HG02870 (cell line): ENCODE results near the gene EPOP.

ENCODE experiments used
- ATAC-seq: cut with Tn5 transposase; IDR thresholded peaks from one replicate; pipeline ENCODE4 v1.9.1; 2021; ENCODE audit warnings: mild to moderate bottlenecking, moderate library complexity; ENCODE audit not compliant: unreplicated experiment

EPOP gene

GRCh38 chr17:38706505-38707216 is 31.9 kb upstream of the EPOP start:
- ATAC-seq = no peak

- no peak for ATAC-seq
Measured at GRCh38 chr17:38705803-38706504, 31.2 kb upstream of the EPOP start.

- ATAC-seq = no peak
Measured at GRCh38 chr17:38705523-38705802, 30.7 kb upstream of the EPOP start.

GRCh38 chr17:38704606-38705522 is 30.1 kb upstream of the EPOP start, which contains the start of gene MLLT6:
Gene MLLT6, plus strand, starts transcription at chr17:38705273. Its CDS starts 360 bp downstream, at chr17:38705633.
- ATAC-seq = no peak

- ATAC-seq = no peak
Measured at GRCh38 chr17:38703742-38704605, 29.2 kb upstream of the EPOP start.

GRCh38 chr17:38702916-38703741 is 28.4 kb upstream of the EPOP start:
- no peak for ATAC-seq

- peak; percentile 31 for ATAC-seq
Measured at GRCh38 chr17:38702166-38702915, 27.6 kb upstream of the EPOP start.

GRCh38 chr17:38701504-38702165 is 26.9 kb upstream of the EPOP start:
- ATAC-seq = peak; percentile 23

- ATAC-seq = no peak
Measured at GRCh38 chr17:38698760-38699159, 24.0 kb upstream of the EPOP start.

- ATAC-seq = no peak
Measured at GRCh38 chr17:38697061-38697820, 22.5 kb upstream of the EPOP start.

- no peak for ATAC-seq
Measured at GRCh38 chr17:38693700-38694329, 19.1 kb upstream of the EPOP start.

- no peak for ATAC-seq
Measured at GRCh38 chr17:38691154-38691553, 16.4 kb upstream of the EPOP start.

GRCh38 chr17:38690386-38690785 is 15.6 kb upstream of the EPOP start:
- no peak for ATAC-seq

- ATAC-seq = no peak
Measured at GRCh38 chr17:38687286-38687685, 12.5 kb upstream of the EPOP start.

- ATAC-seq = no peak
Measured at GRCh38 chr17:38685491-38685890, 10.7 kb upstream of the EPOP start.

- ATAC-seq = no peak
Measured at GRCh38 chr17:38681096-38681495, 6.3 kb upstream of the EPOP start.

GRCh38 chr17:38677819-38678218 is 3.1 kb upstream of the EPOP start:
- ATAC-seq = no peak
